AG08396 (cell line): ENCODE results near the gene GPATCH3.
"Not testable (repeated sequence)": the region's sequence is repeated elsewhere in the genome, so short reads cannot be mapped to it uniquely, and the experiment has no call there.

Experiments used
- DNase-seq: peaks from one replicate; pipeline ENCODE4 v3.0.0; 2012; ENCODE audit warnings: low spot score, mixed read lengths

GPATCH3 gene

DNA sequence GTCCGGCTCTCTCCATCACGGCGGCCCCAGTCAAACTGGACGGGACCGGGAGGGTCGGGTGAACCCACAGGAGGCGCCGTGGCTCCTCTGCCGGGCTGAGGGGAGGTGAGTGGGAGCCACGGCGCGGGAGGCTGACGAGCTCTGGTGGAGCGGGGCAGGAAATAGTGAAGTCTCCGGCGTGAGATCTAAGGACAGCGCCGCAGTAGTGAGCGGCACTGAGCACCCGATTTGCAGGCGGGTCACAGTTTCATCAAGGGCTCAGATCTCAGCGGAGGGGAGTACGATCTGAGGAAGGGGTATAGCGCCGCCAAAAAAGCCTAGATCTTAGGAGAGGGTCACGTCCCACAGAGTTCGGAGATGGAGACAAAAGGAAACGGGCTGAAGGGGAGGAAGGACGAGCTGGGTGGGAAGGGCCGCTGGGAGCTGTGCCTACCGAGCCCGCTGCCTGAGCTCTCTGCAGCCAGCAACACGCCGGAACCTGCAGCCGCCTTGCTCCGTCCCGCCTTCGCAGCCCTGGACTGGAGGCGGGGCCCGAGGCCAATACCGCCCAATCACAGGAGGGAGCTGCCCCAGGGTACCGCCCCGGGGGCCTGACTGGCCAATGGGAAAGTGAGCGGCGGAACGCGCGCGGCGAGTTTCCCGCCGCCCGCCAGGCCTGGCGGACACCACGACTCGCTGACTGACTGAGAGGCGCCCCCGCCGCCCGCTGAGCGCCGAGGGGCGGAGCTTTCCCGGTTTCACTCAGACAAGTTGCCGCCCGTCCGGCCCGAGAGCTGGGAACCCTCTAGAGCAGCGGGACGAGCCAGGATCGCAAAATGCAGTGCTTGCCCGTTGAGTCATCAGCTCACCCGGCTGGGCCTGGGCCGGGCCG lies 35.4 kb downstream of the GPATCH3 start:
- peak; percentile 97 for DNase-seq

DNA sequence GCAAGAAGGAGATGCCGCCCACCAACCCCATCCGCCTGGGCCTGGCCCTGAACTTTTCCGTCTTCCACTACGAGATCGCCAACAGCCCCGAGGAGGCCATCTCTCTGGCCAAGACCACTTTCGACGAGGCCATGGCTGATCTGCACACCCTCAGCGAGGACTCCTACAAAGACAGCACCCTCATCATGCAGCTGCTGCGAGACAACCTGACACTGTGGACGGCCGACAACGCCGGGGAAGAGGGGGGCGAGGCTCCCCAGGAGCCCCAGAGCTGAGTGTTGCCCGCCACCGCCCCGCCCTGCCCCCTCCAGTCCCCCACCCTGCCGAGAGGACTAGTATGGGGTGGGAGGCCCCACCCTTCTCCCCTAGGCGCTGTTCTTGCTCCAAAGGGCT lies 36.6 kb downstream of the GPATCH3 start:
- DNase-seq = no peak

DNA sequence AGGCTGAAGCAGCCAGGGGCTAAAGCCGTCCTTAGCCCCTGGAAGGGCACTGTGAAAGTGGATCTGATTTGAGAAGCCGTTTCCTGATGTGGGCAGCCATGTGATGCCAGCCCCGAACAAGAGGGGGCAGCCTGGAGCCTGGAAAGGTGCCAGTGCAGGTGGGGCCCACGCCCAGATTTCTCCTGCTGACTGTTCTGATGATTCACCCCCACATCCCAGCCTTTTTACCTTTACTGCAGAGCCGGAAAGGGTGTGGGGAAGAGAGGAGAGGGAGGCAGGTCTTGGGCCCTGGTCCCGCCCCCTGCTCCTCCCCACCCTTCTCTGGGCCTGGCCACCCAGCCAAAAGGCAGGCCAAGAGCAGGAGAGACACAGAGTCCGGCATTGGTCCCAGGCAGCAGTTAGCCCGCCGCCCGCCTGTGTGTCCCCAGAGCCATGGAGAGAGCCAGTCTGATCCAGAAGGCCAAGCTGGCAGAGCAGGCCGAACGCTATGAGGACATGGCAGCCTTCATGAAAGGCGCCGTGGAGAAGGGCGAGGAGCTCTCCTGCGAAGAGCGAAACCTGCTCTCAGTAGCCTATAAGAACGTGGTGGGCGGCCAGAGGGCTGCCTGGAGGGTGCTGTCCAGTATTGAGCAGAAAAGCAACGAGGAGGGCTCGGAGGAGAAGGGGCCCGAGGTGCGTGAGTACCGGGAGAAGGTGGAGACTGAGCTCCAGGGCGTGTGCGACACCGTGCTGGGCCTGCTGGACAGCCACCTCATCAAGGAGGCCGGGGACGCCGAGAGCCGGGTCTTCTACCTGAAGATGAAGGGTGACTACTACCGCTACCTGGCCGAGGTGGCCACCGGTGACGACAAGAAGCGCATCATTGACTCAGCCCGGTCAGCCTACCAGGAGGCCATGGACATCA lies 37.2 kb downstream of the GPATCH3 start, which contains the start of gene SFN:
Gene SFN (plus strand): TSS at position 369 of the 904 bp plus-strand sequence. CDS start 64 bp downstream, at position 433.
- no peak for DNase-seq

DNA sequence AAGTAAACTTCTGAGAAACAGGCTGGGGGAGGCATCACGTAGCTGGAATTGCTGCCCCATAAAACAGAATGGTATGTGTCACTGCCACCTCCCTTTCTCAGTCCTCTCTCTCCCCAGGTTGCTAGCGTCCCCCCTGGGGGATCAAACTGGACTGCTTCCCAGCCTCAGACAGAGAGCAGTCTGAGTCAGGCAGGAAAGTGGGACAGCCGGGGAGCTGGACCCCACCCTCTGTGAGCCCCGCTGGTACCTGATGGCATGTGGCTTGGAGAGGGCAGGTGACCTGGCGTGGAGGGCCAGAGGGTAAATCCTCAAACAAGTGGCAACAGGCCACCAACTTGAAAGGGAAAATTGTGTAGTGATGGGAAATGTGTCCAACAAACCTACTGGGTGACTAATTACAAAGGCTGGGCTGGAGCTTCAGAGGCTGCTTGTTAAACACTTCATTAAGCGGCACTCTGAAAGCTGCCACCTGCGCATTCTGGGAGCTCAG lies 38.3 kb downstream of the GPATCH3 start:
- no peak for DNase-seq

DNA sequence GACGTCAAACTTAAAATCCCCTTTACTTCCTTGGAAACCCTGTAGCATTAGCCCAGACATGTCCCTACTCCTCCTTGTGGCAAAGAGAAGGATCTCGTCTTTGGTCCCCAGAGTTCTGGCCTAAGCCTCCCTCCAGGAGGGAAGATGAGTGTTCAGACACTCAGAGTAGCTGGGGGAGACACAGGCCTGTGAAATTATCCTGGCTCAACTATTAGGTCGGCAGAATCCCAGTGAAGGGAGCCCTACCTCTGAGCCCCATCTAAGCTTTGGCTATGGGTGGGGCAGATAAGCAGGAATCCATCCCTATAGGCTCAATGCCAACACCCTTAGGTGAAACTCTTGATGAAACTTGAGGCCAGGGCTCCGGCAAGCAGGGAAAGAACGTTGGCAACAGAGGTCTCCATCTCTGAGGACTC lies 39.0 kb downstream of the GPATCH3 start:
- peak; percentile 56 for DNase-seq

DNA sequence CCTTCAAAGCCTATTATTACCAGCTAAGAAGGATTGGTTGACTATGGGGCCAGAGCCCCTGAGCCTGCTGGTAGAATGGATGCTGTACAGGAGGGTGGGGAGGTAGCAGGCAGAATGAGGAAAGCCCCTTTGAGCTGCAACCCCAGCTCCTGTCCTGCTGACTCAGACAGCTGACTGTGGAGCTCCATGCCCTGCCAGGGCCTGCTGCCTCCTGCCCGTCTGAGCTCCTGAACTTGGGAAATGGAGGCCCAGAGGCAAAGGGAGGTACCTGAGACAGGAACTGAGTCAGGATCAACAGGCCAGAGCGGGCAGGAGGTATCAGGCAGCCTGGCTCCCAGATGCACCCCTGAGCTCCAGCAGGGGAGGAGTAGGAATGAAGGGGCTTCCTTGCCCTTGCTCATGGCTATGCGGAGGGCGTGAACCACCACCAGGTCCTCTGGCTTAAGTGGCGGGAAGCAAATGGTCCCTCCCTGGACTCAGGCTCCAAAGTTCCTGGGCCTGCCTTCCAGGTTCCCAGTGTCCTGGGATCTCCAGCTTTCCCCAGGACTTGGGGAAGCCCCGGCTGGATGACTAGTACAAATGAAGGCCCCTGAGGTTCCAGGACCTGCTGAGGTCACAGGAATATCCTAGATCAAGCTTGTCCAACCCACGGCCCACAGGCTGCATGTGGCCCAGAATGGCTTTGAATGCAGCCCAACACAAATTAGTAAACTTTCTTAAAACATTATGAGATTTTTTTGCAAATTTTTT lies 41.2 kb downstream of the GPATCH3 start:
- no peak for DNase-seq

DNA sequence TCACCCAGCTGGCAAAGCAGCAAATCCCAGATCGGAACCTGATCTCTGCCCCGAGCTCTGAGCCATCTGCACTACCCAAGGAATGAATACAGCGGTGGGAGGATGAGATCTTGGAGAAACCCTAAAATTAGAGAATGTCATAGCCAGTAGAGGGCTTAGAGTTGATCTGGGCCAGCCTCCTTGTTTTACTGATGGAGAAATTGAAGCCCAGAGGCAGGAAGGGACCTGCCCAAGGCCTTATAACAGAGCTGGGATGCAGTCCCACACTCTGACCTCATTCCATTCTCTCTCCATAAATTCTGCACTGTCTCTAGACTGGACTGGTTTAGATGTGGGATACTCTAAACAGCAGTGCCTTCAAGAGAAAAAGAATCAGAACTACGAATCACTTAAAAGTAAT lies 42.1 kb downstream of the GPATCH3 start:
- DNase-seq = no peak

DNA sequence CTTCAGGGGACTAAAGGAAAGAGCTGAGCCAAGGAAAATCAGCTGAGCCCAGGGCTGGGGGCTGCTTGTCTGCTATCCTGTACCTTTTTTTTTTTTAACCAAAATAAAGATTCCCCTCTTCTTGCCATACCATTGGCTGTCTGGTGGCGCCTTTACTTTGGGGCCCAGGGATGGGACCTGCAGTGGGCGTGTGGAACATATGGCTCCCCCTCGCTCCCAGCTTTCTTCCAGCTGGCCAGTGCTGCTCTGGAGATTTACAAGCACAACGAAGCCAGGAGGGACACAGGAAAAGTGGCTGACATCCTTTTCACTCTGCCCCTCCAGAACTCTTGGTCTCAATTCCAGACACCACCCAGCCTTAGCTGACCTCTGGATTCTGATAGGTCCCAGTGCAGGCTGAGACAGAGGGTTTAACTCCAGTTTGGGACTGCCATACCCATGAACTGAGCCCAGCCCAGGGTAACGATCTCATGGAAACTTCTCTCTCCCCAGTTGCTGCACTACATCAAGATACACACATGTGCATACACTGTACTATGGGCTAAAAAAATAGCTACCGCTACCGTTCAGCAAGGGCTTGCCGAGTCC lies 42.7 kb downstream of the GPATCH3 start:
- DNase-seq = no peak

DNA sequence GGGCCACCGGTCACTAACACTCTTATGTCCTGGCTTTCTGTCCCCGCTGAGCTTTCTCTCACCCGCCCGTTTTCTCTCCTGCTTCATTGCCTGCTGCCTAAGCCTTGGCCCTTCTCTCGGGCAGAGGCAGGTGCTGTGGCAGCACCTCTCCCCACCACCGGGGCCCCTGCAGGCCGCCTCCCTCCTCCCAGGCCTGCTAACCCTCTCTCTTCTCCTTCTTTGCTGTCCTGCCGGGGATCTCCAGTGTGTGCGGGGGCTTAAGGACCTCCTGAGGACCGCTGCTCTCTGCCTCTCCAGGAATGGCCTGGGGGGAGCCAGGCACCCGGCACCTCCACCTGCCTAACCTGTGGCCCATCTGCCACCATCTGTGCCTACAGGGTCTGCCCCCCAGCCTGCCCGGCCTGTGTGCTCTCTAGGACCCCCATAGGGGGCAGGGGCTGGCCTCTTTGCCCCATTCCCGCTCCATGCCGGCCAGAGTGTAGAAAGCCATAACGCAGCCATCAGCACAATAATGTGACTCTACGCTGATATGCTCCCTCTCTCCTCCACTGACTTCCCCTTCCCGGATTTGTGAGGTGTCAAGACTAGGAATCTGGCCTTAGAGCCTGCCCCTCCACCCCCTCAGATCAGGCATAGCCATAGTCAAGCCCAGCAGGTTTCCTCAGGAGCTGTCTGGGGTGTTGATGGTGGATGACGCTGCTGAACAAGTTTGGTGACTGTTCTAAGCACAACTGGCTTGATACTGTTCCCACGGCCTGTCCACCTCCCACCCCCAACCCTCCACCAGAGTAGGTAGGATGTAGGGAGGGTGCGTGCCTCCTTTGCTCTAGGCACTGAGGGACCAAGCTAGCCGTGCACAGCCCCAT lies 43.4 kb downstream of the GPATCH3 start:
- DNase-seq = no peak

DNA sequence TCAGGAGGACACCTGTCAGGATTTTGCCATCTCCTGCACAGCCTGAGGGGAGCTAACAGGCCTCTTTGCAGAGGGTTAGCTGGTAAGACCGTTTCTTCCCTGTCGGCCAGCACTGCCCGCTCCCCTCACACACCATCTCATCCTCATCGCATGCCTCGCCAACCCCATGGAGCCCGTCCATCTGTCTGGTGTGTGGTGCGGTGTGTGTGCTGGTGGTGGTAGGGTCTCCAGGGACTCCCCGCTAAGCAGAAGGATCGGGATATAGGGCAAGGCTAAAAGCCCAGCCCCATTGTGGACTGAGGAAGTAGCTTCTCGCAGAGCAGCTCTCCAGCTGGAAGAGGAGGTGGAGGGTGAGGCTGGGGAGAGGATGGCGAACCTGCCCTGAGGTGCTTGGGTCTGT lies 44.1 kb downstream of the GPATCH3 start:
- DNase-seq = no peak

DNA sequence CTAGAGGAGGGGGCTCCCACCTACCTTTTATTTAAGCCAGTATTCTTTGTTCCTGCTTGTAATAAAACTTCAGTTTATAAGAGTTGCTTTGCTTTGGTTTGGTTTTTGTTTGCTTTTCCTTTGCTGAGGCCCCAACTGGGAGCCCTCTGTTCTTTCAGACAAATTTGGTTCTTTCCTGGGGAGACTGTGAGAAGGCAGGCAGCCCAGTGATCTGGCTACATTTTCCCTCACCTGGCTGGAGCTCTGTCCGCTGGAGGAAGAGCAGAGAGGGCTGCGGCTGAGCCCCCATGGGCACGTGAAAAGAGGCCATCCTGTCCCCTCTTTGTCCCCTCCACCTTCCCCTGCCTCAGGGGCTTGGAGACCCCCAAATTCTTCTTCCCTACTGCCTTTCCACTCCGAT lies 44.6 kb downstream of the GPATCH3 start:
- no peak for DNase-seq

DNA sequence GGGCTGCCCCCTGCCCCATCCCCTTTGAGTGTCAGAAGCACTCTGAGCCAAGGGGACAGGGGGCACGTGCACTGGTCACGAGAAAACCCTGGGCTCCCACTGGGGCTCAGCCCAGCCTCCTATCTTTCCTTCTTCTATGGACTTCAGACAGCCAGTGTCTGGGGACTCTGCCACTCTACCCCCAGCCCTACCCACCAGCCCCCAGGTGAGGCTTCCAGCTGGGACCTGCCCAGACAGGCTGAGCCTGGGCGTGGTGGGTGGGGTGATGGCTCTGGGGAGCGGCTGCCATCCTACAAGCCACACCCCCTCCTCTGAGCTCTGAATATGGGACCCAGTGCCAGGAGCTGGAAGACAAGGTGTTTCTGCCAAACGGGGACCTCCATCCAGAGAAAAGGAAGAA lies 45.4 kb downstream of the GPATCH3 start:
- no peak for DNase-seq

DNA sequence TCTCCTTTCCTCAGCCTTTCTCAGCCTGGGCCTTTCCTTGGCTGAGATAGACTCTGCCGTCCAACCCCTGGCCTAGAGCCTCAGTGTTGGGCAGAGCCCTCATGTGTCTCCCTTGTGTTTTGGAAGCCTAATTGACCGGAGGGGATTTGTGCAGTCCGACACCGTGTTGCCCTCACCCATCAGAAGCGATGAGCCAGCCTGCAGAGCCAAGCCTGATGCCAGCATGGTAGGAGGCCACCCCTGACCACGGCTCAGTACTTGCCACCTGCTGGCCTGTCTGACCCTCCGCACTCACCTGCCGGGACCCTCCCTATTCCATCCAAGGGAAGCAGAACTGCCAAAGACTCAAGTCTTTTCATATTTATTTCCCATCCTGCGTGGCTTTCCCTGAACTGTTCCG lies 46.7 kb downstream of the GPATCH3 start:
- no peak for DNase-seq

DNA sequence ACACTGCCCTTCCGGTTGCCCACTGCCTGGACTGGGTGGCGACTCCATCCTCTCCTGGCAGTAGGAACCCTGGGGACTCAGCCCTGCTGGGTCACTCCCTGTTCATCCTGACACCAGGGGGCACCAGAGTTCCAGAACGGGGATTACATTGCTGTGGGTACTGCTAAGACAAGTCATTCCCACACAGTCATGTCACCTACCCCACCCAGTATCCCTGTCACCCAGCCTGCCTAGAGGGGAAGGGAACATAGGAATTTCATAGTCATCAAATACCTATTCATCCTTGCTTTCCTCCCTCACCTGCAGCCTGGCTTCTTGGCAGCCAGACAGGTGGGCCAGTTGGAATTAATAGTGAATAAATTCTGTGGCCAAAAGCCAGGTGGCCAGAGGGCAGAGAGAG lies 47.1 kb downstream of the GPATCH3 start:
- peak; percentile 89 for DNase-seq

DNA sequence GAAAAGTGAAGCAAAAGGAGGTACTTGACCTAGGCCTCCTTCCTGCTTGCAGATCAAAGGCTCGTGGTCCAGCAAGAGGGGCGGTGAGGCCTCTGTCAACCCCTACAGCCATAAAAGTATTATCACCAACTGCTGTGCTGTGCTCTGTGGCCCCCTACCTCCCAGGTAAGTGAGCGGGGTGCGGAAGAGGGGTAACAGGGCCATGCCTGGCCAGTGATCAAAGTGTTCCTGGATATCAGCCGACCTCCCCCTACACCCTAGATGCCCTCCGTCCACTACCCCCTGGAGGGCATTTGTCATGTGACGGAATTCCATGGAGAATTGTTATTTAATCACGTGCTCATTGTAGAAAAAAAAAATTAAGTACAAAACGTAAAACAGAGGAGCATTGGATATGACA lies 47.6 kb downstream of the GPATCH3 start:
- DNase-seq = no peak

DNA sequence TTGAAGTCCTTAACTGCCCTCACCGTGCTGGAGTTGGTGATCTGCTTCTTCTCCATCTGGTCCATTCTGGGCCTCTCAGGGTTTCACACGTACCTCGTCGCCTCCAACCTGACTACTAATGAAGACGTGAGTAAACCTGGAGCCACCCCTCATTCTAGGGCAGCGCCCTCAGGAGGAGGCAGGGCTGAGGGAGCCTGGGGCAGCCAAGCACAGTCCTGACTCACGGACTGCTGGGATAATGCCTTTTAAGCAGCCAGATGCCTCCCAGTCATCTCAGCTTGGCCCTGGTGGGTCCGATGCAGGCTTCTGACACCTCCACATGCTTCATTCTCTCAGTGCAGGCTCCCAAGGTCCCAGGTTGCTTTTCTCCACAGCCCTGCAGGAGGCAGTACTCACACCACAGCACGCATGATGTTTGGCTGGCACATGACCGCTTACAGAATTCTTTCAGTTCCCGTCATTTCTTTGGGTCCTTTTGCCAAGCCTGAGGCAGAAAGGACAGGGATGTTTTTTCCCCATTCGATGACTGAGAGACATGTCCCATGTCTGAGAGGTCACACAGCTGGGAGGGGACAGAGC lies 49.1 kb downstream of the GPATCH3 start:
- no peak for DNase-seq

DNA sequence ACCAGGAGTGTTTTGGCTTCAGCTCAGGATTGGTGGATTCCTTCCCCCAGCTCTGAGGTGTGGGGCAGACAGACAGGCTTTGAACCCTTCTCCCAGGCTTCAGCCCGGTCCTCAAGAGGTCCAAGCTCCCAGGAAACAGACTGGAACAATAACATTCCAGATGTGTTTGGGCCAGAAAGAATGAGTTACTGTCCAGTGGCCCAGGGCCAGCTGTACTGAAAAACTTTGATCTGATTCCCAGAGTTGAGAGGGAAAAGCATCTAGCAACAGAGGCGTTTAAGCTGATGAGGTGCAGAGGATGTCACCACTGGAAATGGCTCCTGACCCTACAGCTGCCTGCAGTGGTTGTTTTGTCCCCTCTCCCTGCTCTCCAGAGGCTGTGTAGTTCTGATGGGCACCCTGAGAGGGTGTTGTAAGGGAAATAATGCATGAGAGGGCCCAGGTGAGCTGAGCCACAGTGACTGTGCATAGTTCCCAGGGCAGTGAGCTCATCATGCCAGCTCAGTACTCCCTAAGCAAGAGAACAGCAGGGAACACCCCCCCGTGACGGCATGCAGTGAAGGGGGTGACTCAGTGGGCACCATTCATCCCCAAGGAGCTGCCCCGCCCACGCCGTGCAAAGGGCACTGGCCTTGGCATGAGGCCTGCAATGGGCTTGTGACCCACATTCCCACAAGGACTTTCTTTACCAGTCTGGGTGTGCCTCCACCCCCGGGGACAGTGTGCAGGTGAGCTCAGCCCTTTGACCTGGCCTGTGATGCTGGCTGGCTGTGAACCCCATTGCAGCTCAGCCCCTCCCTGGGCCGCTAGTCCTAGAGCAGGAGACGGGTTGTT lies 51.1 kb downstream of the GPATCH3 start:
- DNase-seq = peak; percentile 81

DNA sequence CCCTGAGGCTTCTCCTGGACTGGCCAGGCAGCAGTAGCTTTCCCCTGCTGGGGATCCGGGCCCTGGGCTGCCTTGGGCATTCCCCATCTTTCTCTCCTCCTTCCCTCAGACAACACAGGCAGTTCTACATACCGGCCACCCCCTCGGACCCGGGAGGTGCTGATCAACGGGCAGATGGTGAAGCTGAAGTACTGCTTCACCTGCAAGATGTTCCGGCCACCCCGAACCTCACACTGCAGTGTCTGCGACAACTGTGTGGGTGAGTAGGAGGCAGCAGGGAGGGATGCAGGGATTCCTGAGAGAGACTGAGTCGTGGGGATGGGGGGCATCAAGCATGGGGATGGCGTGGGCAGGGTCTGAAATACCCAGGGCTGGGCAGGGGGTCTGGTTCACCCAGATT lies 51.8 kb downstream of the GPATCH3 start:
- DNase-seq = no peak

DNA sequence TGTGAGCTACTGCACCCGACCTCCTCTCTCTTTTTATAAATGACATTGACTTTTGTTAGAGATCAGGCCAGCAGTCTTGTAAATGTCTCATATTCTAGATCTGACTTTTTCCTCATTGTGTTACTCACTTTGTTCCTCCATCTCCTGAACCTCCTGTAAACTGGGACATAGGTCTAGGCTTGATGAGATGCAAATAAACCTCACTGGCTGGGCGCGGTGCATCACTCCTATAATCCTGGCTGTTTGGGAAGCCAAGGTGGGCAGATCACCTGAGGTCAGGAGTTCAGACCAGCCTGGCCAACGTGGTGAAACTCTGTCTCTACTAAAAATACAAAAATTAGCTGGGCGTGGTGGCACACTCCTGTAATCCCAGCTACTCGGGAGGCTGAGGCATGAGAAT lies 52.4 kb downstream of the GPATCH3 start:
- DNase-seq = not testable (repeated sequence)
